NB4 (cell line): ENCODE measurements around the gene SMPD1.
A peak's percentile ranks its signal among the peaks of the same experiment; 100 is the strongest.

Source experiments
- DNase-seq: peaks from one replicate; pipeline ENCODE4 v3.0.0; 2010; ENCODE audit warnings: low read depth
- H3K4me3 ChIP-seq: one replicate; pipeline ENCODE4 v1.5.1; 2011; ENCODE audit warnings: mild to moderate bottlenecking, low read depth, low read length, moderate library complexity
- CTCF ChIP-seq: IDR thresholded peaks from one replicate; pipeline ENCODE4 v1.5.1; 2012; ENCODE audit warnings: low read depth, low read length
- MAX ChIP-seq: IDR thresholded peaks from 2 replicates; pipeline ENCODE4 v1.6.1; 2011; ENCODE audit warnings: low read depth, low read length
- MYC ChIP-seq: IDR thresholded peaks from 2 replicates; pipeline ENCODE4 v1.6.1; 2011; ENCODE audit warnings: low read depth, low read length
- POLR2A ChIP-seq: IDR thresholded peaks from 2 replicates; pipeline ENCODE4 v1.6.1; 2011; ENCODE audit warnings: mild to moderate bottlenecking; ENCODE audit not compliant: insufficient read length; ENCODE audit errors: extremely low read depth

Gene SMPD1

DNA sequence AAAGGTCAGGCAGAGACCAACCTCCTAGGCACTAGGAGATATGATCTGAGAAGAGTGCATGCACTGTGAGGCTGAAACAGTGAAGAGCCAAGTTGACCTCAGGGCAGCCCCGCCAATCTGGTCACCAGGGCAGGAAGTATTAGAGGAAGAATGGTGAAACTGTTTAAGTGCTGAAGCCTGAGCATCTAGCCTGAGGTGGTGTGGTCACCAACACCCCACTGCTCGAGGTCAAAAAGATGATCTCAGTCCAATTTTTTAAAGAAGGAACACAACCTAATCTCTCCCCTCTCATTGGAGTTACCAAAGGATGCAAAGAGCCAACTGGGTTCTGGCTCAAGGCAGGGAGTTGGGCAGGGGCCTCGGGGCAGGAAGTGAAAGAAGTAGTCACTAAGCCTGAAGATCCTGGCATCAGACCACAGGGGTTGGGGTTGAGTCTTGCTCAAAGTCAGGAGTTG is 24.6 kb downstream of the SMPD1 start:
- H3K4me3 ChIP-seq: no peak overlapping the region
- TF ChIP-seq CTCF: no peak
- TF ChIP-seq MAX: no peak
- no peak for TF ChIP-seq MYC
- TF ChIP-seq POLR2A: no peak
- DNase-seq: peak; percentile 23

DNA sequence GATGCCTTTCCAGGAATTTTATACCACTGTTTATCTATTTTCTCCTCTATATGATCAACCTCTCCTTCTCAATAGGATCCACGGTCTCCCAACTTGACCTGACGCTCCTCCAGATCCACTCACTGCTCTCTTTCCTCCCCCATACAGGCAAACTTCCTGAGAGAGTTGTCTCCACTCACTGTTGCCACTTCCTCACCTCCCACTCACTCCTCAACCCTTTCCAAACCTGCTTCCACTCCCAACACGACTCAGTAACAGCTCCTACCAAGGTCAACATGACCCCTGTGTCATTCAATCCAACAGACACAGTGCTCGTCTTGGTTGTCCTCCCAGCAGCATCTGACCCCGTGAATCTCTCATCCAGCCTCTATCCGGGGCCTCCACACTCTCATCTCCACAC is 25.5 kb downstream of the SMPD1 start:
- TF ChIP-seq CTCF (no peak), MAX (no peak), MYC (no peak), POLR2A (no peak)
- DNase-seq: no peak

GRCh38 chr11:6417907-6418556 is 27.8 kb downstream of the SMPD1 start:
- H3K4me3 ChIP-seq: no peak overlapping the region

More for the DNA sequence above, 25.5 kb downstream of the SMPD1 start:
- no peak overlapping the region for H3K4me3 ChIP-seq

GRCh38 chr11:6418557-6419008 is 28.3 kb downstream of the SMPD1 start:
- H3K4me3 ChIP-seq: no peak overlapping the region
- TF ChIP-seq CTCF (no peak), POLR2A (no peak), MYC (no peak), MAX (no peak)
- no peak for DNase-seq

More at GRCh38 chr11:6417907-6418556, 27.8 kb downstream of the SMPD1 start:
- TF ChIP-seq CTCF: no peak
- TF ChIP-seq POLR2A: no peak
- TF ChIP-seq MYC: no peak
- no peak for TF ChIP-seq MAX
- no peak for DNase-seq

DNA sequence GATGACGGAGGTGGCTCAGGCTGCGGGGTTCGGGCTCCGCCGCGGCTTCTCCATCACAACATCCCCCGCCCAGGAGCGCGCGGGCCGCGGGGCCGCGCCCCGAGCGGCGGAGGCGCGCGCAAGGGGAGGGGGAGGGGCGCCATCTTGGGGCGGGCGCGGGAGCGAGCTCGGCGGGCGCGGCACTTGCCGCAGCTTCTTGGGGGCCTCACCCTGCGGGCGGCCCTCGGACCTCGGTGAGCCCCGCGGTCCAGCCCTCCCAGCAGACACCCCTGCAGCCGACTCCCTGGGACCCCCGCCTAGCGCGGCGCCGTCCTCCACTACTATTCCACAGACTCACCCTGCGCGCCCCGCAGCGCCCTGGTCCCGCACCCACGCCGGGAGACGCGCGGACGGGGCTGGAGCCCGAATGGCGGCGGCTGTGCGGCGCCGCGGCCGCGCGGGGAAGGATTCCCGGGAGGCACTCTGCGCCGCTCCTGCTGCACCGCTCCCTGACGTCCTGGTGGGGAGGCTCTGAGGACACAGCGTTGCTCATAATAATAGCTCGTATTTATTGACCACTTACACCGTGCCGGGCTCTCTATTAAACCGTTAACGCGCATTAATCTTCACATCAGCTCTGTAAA is 28.8 kb downstream of the SMPD1 start, which contains the start of gene APBB1:
Gene APBB1, minus strand, starts transcription at position 86 of the 623 bp plus-strand sequence. CDS start 7,747 bp downstream, outside the sequence.
- TF ChIP-seq MYC (no peak), MAX (no peak), POLR2A (no peak), CTCF (no peak)
- no peak within 1 kb of the TSS for H3K4me3 ChIP-seq
- DNase-seq: no peak
